Naive thymus-derived CD4-positive, alpha-beta T cell (primary cell): Measurements from ENCODE around the gene TRMO. TPM values are rescaled to one million over a fixed set of nuclear protein-coding genes. Genes with fewer than 3 reads are reported as not detected.

Experiments used
- ATAC-seq: fragments of 150-1000 bp; cut with Tn5 transposase; 2 replicates; pipeline ENCODE4 v1.10.0; 2021; ENCODE audit warnings: mild to moderate bottlenecking, moderate library complexity
- CTCF ChIA-PET: fragments of 350-600 bp; sonication (Branson Sonifier 250); formaldehyde crosslinking; loops from one replicate; lab custom pipeline; 2021; ENCODE audit warnings: antibody characterized with exemption; lab: Charles Lee
- POLR2A ChIA-PET: fragments of 350-600 bp; sonication (Branson Sonifier 250); formaldehyde crosslinking; loops from one replicate; lab custom pipeline; 2021; ENCODE audit warnings: antibody characterized with exemption, inconsistent platforms; lab: Charles Lee
- DNase-seq, 9 donors: peaks; one replicate each; pipeline versions ENCODE4 v3.0.0 to v3.0.0-alpha.2; 2020 to 2022; ENCODE audit warnings: mixed read lengths in 1 of 9
- H3K27ac ChIP-seq: one replicate; pipeline ENCODE4 v1.7.0; 2013; ENCODE audit warnings: mild to moderate bottlenecking, low read depth, low read length, moderate library complexity
- H3K27me3 ChIP-seq, 2 donors: one replicate each; pipeline ENCODE4 v1.7.0; 2013; ENCODE audit warnings: low read length in 2 of 2, mild to moderate bottlenecking in 2 of 2, moderate library complexity in 2 of 2; ENCODE audit not compliant: control insufficient read depth in 2 of 2, insufficient read depth in 2 of 2
- H3K36me3 ChIP-seq, 3 experiments: 1 replicate in 2 of 3; 2 replicates in 1 of 3; pipeline ENCODE4 v1.7.0; 2013; ENCODE audit warnings: low read length in 3 of 3, mild to moderate bottlenecking in 3 of 3, moderate library complexity in 1 of 3; ENCODE audit not compliant: insufficient read depth in 3 of 3, control insufficient read depth in 2 of 3
- H3K4me1 ChIP-seq, 2 donors: one replicate each; pipeline ENCODE4 v1.7.0; 2013; ENCODE audit warnings: low read length in 2 of 2, mild to moderate bottlenecking in 2 of 2, moderate library complexity in 1 of 2; ENCODE audit not compliant: control insufficient read depth in 2 of 2, insufficient read depth in 2 of 2
- H3K4me3 ChIP-seq: 2 replicates; pipeline ENCODE4 v1.7.0; 2013; ENCODE audit warnings: mild to moderate bottlenecking, low read length
- H3K9me3 ChIP-seq, 3 experiments: 1 replicate in 2 of 3; 2 replicates in 1 of 3; pipeline ENCODE4 v1.7.0; 2013; ENCODE audit warnings: low read length in 3 of 3; ENCODE audit not compliant: control insufficient read depth in 2 of 3
- H3K27ac Mint-ChIP-seq, 9 donors: one replicate each; pipeline ENCODE4 v1.8.0; 2020 to 2022; ENCODE audit warnings: mixed read lengths in 9 of 9, mild to moderate bottlenecking in 8 of 9, moderate library complexity in 5 of 9, inconsistent platforms in 2 of 9
- H3K27me3 Mint-ChIP-seq, 5 donors: one replicate each; pipeline ENCODE4 v1.8.0; 2021 to 2022; ENCODE audit warnings: mixed read lengths in 5 of 5, mild to moderate bottlenecking in 1 of 5
- H3K36me3 Mint-ChIP-seq, 5 donors: one replicate each; pipeline ENCODE4 v1.8.0; 2020 to 2022; ENCODE audit warnings: mixed read lengths in 5 of 5, mild to moderate bottlenecking in 3 of 5, inconsistent platforms in 1 of 5
- H3K4me1 Mint-ChIP-seq, 7 donors: one replicate each; pipeline ENCODE4 v1.8.0; 2020 to 2022; ENCODE audit warnings: mixed read lengths in 7 of 7, mild to moderate bottlenecking in 3 of 7, inconsistent platforms in 1 of 7
- H3K4me3 Mint-ChIP-seq, 10 donors: one replicate each; pipeline ENCODE4 v1.8.0; 2020 to 2022; ENCODE audit warnings: mild to moderate bottlenecking in 10 of 10, mixed read lengths in 10 of 10, moderate library complexity in 6 of 10, inconsistent platforms in 2 of 10
- H3K9me3 Mint-ChIP-seq, 11 donors: one replicate each; pipeline ENCODE4 v1.8.0; 2020 to 2022; ENCODE audit warnings: mixed read lengths in 11 of 11, mild to moderate bottlenecking in 4 of 11, inconsistent platforms in 1 of 11, moderate library complexity in 1 of 11
- intact Hi-C, 2 donors: fragments of 100-400 bp; cut with micrococcal nuclease; formaldehyde crosslinking; loops; one replicate each; pipeline ENCODE4 v1.15.1; 2023
- polyA plus RNA-seq, 2 donors: library from polyadenylated mRNA; unstranded; fragments of 300-500 nt; fragmentation: Illumina TruSeq; gene quantifications; one replicate each; pipeline ENCODE4 v1.2.3, GENCODE V29; 2021
- total RNA-seq, 6 experiments: library from RNA in 5 of 6; stranded (reverse) in 5 of 6; gene quantifications; 1 replicate in 5 of 6; 2 replicates in 1 of 6; pipeline ENCODE4 v1.2.3 and lab custom pipeline; 2021 to 2026

The TRMO gene
- total and polyA plus RNA-seq, 7 experiments from 2014 or later = 24.5 to 55.3 (median 35.0) TPM

GRCh38 chr9:97944612-97945011 is 22.3 kb upstream of the TRMO start:
- H3K27ac Mint-ChIP-seq = no peak overlapping the region
- ChIA-PET POLR2A (interaction anchor here (0.7 to 4.1 kb wide), 5 partner anchors 17 to 166 kb away, joined by 3 to 13 read pairs (median 3); partner anchors contain the start of gene TRMO), CTCF (interaction anchor here (1.5 kb wide), 1 partner anchor 21 kb away, joined by 4 read pairs; no protein-coding TSS in a partner anchor)
- no peak for ATAC-seq
- Histone ChIP-seq H3K27me3 (no peaks in the 10 kb centered on the region), H3K36me3 (no peaks in the 10 kb centered on the region), H3K4me3 (no peak overlapping the region), H3K4me1 (no peaks in the 10 kb centered on the region), H3K9me3 (no peaks in the 10 kb centered on the region), H3K27ac (no peak overlapping the region)
- peaks cover 0 to 4% (median 0%) of the 10 kb centered on the region in 11 donors for H3K9me3 Mint-ChIP-seq
- H3K4me3 Mint-ChIP-seq = no peak overlapping the region
- no peak for DNase-seq
- H3K36me3 Mint-ChIP-seq = no peaks in the 10 kb centered on the region
- H3K4me1 Mint-ChIP-seq = peaks cover 0 to 9% (median 0%) of the 10 kb centered on the region in 7 donors
- H3K27me3 Mint-ChIP-seq = peaks cover 0 to 52% (median 0%) of the 10 kb centered on the region in 5 donors
- intact Hi-C loops = no loop called here

- H3K9me3 Mint-ChIP-seq = peaks cover 0 to 4% (median 0%) of the 10 kb centered on the region in 11 donors
- no peaks in the 10 kb centered on the region for H3K27me3 ChIP-seq
- DNase-seq (no peak), ATAC-seq (no peak)
- peaks cover 0 to 40% (median 0%) of the 10 kb centered on the region in 5 donors for H3K27me3 Mint-ChIP-seq
- H3K27ac Mint-ChIP-seq = no peak overlapping the region
- peaks cover 4 to 9% of the 10 kb centered on the region in 2 donors for H3K4me1 ChIP-seq
- H3K36me3 Mint-ChIP-seq = no peaks in the 10 kb centered on the region
- no peak overlapping the region for H3K4me3 ChIP-seq
- H3K4me1 Mint-ChIP-seq = peaks cover 5 to 17% (median 10%) of the 10 kb centered on the region in 7 donors
- intact Hi-C loops = no loop called here
- no peak overlapping the region for H3K27ac ChIP-seq
- H3K36me3 ChIP-seq = no peaks in the 10 kb centered on the region
- ChIA-PET POLR2A (interaction anchor here (0.6 to 4.1 kb wide), 6 partner anchors 13 to 109 kb away, joined by 3 to 13 read pairs (median 4); partner anchors contain the start of gene TRMO), CTCF (interaction anchor here (0.8 to 1.0 kb wide), 3 partner anchors 14 to 53 kb away, joined by 3 to 4 read pairs (median 4); no protein-coding TSS in a partner anchor)
- H3K4me3 Mint-ChIP-seq = no peak overlapping the region
- H3K9me3 ChIP-seq = no peaks in the 10 kb centered on the region
Measured at GRCh38 chr9:97943308-97943855, 21.1 kb upstream of the TRMO start.

DNA sequence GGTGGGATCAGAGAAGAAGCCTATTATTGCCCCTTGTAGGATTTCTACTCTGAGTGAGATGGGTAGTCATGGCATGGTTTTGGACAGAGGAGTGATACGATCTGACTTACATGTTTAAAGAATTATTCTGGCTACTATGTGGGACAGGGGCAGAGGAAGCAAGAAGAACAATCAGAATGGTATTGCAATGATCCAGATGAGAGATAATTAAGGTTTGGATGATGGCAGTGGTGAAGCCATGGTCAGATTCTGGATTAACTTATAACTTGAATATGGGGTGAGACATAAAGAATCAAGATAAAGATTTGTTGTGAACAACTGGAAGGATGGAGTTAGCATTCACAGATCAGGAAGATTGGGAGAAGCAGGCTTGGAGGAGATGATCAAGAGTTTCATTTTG is 19.0 kb upstream of the TRMO start:
- Mint-ChIP-seq H3K4me3 (no peak overlapping the region), H3K9me3 (peaks cover 0 to 2% (median 0%) of the 10 kb centered on the region in 11 donors), H3K27me3 (peaks cover 0 to 21% (median 0%) of the 10 kb centered on the region in 5 donors), H3K36me3 (no peaks in the 10 kb centered on the region), H3K4me1 (peaks cover 15 to 33% (median 29%) of the 10 kb centered on the region in 7 donors), H3K27ac (no peak overlapping the region)
- ChIA-PET POLR2A (interaction anchor here (1.0 to 4.1 kb wide), 2 partner anchors 10 to 19 kb away, joined by 3 to 13 read pairs; partner anchors contain the start of gene TRMO), CTCF (no interaction called here)
- intact Hi-C loops = no loop called here
- DNase-seq (no peak), ATAC-seq (no peak)
- Histone ChIP-seq H3K4me1 (peaks cover 18 to 23% of the 10 kb centered on the region in 2 donors), H3K9me3 (no peaks in the 10 kb centered on the region), H3K4me3 (no peak overlapping the region), H3K27me3 (no peaks in the 10 kb centered on the region), H3K36me3 (no peaks in the 10 kb centered on the region), H3K27ac (no peak overlapping the region)

DNA sequence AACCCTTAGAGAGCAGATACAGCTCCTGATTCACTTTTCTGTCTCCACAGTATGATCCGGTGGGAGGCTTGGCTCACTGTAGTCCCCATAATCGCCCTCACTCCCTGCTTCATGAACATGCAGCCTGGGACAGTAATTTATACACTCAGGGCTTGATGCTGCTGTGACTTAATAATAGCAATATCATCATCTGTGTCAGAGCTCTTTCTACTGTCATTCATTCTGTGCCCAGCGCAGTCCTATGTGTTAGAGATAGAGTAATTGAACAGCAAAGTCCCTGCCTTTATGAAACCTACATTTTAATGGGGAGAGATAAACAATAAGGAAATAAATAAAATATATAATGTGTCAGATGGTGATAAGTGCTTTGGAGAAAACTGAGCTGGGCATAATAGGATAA is 18.4 kb upstream of the TRMO start:
- Histone ChIP-seq H3K36me3 (no peaks in the 10 kb centered on the region), H3K27me3 (no peaks in the 10 kb centered on the region), H3K27ac (no peak overlapping the region), H3K4me1 (peaks cover 18 to 29% of the 10 kb centered on the region in 2 donors), H3K9me3 (no peaks in the 10 kb centered on the region), H3K4me3 (no peak overlapping the region)
- peaks cover 0 to 15% (median 0%) of the 10 kb centered on the region in 5 donors for H3K27me3 Mint-ChIP-seq
- H3K27ac Mint-ChIP-seq = no peak overlapping the region
- H3K9me3 Mint-ChIP-seq = no peaks in the 10 kb centered on the region
- ChIA-PET CTCF (interaction anchor here (2.4 kb wide), 1 partner anchor 17 kb away, joined by 10 read pairs; no protein-coding TSS in a partner anchor), POLR2A (interaction anchor here (7.8 kb wide), 1 partner anchor 18 kb away, joined by 54 read pairs; the partner anchor contains the start of gene TRMO)
- H3K36me3 Mint-ChIP-seq = no peaks in the 10 kb centered on the region
- ATAC-seq = no peak
- DNase-seq = no peak
- H3K4me1 Mint-ChIP-seq = peaks cover 15 to 39% (median 34%) of the 10 kb centered on the region in 7 donors
- intact Hi-C loops = no loop called here
- H3K4me3 Mint-ChIP-seq = no peak overlapping the region

DNA sequence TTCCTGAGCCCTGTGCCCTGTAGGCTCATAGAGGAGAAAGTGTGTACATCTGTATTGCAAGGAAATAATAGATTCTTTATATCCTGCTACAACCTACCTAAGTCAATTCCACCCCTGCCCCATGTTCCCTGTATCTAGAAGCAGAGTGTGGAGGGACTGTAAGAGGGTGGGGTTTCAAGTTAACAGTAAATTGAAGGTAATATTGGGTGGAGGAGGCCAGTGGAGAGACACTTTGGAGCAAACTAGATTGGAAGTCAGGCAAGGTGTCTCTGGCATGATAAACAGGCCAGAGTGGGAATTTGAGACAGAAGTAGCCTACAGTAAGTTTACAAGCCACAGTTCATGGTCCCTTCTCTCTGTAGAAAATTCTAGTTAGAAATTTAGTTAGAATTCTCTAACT is 17.9 kb upstream of the TRMO start:
- Mint-ChIP-seq H3K36me3 (no peaks in the 10 kb centered on the region), H3K27me3 (peaks cover 0 to 13% (median 0%) of the 10 kb centered on the region in 5 donors), H3K9me3 (no peaks in the 10 kb centered on the region), H3K4me3 (no peak overlapping the region), H3K4me1 (peaks cover 15 to 44% (median 39%) of the 10 kb centered on the region in 7 donors), H3K27ac (no peak overlapping the region)
- Histone ChIP-seq H3K4me3 (no peak overlapping the region), H3K27ac (no peak overlapping the region), H3K9me3 (no peaks in the 10 kb centered on the region), H3K36me3 (no peaks in the 10 kb centered on the region), H3K4me1 (peaks cover 18 to 34% of the 10 kb centered on the region in 2 donors), H3K27me3 (no peaks in the 10 kb centered on the region)
- DNase-seq (no peak), ATAC-seq (no peak)
- ChIA-PET POLR2A (interaction anchor here (0.8 to 7.8 kb wide), 2 partner anchors 11 to 18 kb away, joined by 4 to 54 read pairs; partner anchors contain the start of gene TRMO), CTCF (interaction anchor here (1.0 to 2.4 kb wide), 2 partner anchors 15 to 16 kb away, joined by 3 to 10 read pairs; no protein-coding TSS in a partner anchor)
- intact Hi-C loops = no loop called here

DNA sequence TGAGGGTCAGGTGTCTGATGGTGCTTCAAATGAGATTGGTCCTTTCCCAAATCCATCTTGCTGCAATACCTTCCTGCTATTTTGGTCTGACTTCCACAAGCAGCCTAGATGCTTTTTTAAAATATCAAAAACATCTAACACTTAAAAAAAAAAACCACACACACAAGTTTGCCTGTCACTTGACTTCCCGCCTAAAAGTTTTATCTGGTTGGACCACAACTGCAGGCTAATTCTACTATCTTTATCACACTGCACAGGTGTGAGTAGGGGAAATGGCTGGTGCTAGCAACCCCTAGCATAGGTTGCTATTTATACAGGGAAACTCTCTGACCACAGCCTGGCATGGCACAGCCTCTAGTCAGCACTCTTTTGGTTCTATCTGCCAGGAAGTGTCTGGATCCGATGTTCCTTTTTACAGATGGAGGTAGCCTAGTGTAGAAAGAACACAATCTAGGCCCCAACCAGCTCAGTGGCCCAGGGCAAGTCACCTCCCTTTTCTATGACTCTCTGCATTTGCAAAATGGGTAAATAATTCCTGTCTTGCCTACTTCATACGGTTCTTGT is 15.9 kb upstream of the TRMO start, which contains the start of gene HEMGN:
HEMGN (minus strand) TSS at position 92 of the 564 bp plus-strand sequence; CDS start at position 56, 36 bp downstream.
- H3K27me3 ChIP-seq = no peaks in the 10 kb centered on the region
- peak in 7 of 9 donors; percentile 38 to 74 (median 67) for DNase-seq
- ChIA-PET POLR2A (interaction anchor here (0.7 to 7.8 kb wide), 5 partner anchors 13 to 67 kb away, joined by 3 to 54 read pairs (median 5); partner anchors contain the start of genes ANP32B and TRMO), CTCF (interaction anchor here (0.6 to 1.7 kb wide), 5 partner anchors 9 to 22 kb away, joined by 3 to 9 read pairs (median 4); partner anchors contain the start of gene TRMO)
- no peaks in the 10 kb centered on the region for H3K36me3 ChIP-seq
- H3K9me3 ChIP-seq = no peaks in the 10 kb centered on the region
- peak within 1 kb of the TSS; percentile 40 to 81 (median 62) for H3K4me3 Mint-ChIP-seq
- peaks cover 18 to 63% (median 58%) of the 10 kb centered on the region in 7 donors for H3K4me1 Mint-ChIP-seq
- intact Hi-C loops = loop anchor here in 1 of 2 donors (1.0 kb wide), 2 partner anchors 15 to 16 kb away; no protein-coding TSS in a partner anchor
- H3K27me3 Mint-ChIP-seq = peaks cover 0 to 13% (median 0%) of the 10 kb centered on the region in 5 donors
- H3K27ac Mint-ChIP-seq = peak within 1 kb of the TSS; percentile 82 to 94 (median 90)
- H3K36me3 Mint-ChIP-seq = no peaks in the 10 kb centered on the region
- peak within 1 kb of the TSS; percentile 67 for H3K27ac ChIP-seq
- peaks cover 18 to 48% of the 10 kb centered on the region in 2 donors for H3K4me1 ChIP-seq
- ATAC-seq = peak; percentile 97
- H3K4me3 ChIP-seq = peak within 1 kb of the TSS; percentile 10
- H3K9me3 Mint-ChIP-seq = no peaks in the 10 kb centered on the region
